CD4-positive, alpha-beta T cell treated with Interleukin-2 at 100 ng/mL for 4 hours (primary cell): ENCODE results near the gene LRRC45.
"Not testable (repeated sequence)": the region's sequence is repeated elsewhere in the genome, so short reads cannot be mapped to it uniquely, and the experiment has no call there.

Experiments used
- DNase-seq: peaks from one replicate; pipeline ENCODE4 v3.0.0-alpha.2; 2020; ENCODE audit warnings: low spot score

The LRRC45 gene

DNA sequence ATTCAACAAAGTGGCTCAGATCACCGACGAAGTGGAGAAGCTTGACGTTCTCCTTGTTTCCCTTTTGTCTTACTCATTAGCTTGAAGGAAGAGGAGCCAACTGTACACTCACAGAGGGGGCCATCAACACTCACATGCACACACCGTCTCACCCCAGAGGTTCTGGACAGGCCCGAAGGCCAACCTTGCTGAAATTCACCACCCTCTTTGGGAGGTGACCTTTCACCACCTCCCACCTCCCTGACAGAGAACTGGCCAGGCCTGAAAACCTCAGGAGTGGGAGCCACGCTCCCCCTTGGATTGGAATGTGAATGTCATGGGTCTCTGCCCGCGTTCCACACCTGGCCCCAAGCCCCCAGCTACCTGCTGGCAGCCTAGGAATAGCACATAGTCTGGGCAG is 12.4 kb downstream of the LRRC45 start:
- DNase-seq, result no peak

DNA sequence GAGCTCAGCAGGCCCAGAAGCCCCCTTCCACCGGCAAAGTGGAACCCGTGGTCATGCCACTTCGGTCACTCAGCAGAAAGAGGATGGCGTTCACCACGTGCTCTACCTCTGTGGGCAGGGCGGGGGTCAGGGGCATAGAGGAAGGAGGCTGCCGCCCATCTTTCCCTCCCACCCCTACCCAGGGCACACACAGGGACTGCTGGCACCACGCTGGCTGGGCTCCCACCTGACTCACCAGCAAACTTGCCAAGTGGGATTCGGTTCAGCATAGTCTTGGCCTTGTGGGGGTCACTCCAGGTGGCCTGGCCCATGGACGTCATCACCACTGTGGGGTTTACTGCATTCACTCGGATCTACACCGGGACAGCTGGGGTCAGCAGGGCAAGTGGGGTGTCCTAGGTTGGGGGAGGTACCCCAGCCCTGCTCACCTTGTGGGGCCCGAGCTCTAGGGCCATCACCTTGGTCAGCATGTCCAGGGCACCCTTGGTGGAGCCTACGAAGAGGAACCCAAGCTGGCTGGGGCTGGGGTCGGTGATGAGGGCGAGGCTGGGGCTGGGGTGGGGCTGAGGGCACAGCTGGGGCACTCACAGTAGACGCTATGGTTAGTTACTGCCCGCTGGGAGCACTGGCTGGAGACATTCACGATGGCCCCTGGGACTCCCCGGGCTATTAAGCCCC is 13.0 kb downstream of the LRRC45 start:
- no peak for DNase-seq

DNA sequence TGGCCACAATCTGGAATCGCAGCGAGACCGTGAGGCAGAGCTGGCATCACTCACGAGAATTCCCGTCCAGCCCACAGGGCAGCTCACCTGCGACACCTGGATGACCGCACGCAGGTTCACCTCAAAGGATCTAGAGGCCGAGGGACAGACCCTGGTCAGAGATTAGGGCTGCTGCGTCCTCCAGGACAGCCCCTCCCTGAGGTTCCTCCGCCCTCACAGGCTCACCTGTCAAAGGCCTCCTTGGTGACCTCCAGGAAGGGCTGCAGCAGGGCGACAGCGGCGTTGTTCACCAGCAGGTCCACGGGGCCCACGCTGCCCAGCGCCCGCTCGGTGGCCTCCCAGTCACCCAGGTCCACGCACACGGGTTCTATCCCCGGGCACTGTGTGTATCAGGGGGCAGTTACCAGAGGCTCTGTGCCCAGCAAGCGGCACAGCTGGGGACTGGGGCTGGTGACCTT is 13.6 kb downstream of the LRRC45 start:
- no peak for DNase-seq

DNA sequence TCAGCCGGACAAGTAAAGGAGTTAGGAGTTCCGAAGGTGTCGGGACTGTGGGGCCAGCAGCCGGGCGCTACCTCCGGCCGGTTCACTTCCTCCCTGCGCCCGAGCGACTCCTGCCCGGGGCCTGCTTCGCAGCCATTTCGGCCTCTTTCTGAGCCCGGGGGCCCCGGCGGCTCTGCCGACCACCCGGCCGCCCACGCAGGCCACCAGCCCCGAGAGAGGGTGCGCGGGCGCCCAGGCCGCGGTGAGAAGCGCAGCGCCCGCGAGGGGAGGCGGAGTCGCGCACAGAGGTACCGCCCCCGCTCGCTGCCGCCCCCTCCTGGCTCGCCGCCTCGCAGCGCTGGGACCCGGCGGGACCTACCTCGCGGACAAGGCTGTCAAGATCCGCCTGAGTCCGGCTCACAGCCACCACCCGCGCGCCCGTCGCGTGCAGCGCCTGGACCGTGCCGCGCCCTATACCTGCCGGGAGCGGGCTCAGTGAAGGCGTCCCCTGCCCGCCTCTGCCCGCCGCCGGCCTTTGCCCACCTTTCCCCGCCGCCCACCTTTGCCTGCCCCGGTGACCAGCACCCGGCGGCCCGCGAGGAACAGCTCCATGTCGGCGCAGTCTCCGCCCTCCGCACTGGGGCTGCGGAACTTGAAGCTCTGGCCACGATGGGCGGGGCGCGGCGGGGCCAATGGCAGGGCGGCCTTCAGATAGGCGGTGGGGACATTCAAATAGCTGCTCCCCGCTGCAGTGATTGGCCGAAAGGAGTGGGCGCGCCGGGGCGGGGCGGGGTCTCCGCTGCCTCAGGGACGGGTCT is 14.2 kb downstream of the LRRC45 start, which contains the start of gene DCXR:
Gene DCXR (minus strand): TSS at position 606 of the 797 bp plus-strand sequence. CDS start 15 bp downstream, at position 591.
- DNase-seq, result peak; percentile 96

DNA sequence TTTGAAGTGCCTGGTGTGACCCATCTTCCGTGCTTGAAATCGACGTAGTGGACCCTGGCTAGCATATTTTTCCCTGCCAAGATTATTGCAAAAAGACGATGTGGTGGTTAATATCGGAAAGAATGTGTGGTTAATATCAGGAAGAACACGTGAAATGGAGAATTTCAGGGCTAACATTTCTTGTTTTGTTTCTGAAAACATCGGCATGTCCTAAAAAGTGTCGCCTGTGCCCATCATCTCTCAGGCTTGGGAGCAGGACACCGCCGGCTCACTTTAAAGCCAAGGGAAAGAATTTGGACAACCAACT is 14.7 kb downstream of the LRRC45 start:
- DNase-seq, result no peak

DNA sequence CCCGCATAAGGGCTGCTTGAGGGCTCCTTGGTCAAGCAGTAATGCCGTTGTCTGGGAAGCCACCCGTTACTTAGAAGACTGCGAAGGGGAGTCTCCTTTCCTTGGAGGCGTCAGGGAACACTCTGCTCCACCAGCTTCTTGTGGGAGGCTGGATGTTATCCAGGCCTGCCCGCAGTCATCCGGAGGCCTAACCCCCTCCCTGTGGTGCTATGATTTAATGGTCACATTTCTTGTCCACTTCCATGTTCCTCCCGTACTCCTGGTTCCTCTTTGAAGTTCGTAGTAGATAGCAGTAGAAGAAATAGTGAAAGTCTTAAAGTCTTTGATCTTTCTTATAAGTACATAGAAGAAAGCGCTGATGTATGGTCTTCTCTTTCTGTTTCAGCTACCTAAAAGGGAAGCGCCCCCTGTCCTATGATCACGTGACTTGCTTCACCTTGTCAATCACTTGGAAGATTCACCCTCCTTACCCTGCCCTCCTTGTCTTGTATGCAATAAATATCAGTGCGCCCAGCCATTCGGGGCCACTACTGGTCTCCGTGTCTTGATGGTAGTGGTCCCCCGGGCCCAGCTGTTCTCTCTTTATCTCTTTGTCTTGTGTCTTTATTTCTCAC is 15.8 kb downstream of the LRRC45 start:
- DNase-seq, result not testable (repeated sequence)

DNA sequence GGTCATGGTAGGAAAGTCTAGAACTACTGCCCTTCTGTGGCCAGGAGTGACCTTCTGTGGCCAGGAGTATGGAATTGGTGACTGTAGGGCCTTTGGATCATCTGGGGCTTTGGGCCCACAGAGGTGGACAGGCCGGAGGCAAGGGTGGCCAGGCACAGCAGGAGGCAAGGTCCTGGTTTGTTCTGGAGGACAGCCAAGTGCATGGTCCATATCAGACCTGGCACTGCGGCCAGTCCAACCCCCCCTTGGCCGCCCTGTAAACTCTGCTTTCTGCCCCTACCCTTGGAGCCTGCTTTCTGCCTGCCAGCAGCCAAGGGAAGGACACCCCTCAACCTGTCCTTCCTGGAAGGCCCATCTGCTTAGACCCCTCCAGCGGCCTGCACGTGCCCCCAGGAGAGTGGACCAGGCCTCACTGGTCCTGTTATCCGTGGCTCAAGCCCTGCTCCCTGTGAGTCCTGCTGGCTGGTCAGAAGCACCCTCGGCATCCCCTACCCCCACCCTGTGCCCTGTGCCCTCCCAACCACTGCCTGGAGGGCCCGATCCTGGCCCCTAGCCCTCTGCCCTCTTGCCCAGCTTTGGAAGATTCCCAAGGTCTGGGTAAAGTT is 16.7 kb downstream of the LRRC45 start:
- no peak for DNase-seq

DNA sequence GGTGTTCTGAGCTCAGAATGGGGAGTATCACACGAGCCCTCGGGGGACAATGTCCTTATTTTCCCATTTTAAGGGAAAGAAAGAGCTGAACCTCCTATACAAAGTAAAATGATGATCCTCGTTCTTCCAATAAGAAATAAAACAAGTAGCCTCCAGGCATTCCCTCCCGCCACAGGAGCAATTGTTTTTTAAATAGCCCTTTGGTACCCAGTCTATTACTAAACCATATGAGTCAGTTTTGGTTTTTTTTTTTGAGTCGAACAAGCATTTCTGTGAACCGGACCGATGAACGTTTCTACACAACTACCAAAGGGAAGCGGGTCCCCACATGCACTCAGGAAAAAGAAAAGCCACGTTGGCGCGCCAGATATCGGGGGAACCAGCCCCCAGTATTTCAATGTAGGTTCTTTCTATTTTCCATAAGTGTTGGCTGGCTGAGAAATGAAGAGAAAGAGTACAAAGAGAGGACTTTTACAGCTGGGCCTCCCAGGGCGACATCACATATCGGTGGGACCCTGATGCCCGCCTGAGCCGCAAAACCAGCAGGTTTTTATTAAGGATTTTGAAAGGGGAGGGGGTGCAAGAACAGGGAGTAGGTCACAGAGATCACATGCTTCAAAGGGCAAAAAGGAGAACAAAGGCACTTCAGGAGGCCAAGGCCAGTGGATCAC is 18.2 kb downstream of the LRRC45 start:
- no peak for DNase-seq

DNA sequence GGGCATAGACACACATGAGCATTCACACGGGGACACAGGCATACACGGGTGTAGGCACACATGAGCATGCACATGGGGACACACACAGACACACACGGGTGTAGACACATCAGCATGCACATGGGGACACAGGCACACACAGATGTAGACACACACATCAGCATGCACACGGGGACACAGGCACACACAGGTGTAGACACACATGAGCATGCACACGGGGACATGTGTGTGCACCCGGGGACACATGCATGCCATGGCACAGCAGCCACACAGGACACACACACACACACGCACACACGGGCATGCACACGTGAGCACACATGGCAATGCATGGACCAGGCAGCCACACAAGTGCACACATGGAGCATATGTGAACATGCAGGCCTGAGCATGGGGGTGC is 19.5 kb downstream of the LRRC45 start:
- no peak for DNase-seq

DNA sequence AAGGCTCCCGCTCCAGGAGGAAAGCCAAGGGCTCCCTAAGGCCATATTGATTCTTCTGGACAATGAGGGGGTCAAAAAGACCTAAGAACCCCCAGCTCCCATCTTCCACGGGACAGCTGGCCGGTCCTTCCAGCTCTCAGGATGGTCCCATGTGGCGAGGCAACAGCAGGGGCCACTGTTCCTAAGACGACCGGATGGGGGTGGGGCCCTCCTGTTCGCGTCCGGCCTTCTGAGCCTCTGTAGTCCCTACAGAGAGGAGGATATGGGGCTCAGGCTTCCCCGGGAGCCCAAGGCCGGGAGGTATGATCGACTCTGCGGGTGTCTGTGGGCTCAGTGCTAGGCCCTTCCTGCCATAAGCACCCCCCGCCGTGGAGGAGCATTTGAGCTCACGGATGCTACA is 20.4 kb downstream of the LRRC45 start:
- no peak for DNase-seq

DNA sequence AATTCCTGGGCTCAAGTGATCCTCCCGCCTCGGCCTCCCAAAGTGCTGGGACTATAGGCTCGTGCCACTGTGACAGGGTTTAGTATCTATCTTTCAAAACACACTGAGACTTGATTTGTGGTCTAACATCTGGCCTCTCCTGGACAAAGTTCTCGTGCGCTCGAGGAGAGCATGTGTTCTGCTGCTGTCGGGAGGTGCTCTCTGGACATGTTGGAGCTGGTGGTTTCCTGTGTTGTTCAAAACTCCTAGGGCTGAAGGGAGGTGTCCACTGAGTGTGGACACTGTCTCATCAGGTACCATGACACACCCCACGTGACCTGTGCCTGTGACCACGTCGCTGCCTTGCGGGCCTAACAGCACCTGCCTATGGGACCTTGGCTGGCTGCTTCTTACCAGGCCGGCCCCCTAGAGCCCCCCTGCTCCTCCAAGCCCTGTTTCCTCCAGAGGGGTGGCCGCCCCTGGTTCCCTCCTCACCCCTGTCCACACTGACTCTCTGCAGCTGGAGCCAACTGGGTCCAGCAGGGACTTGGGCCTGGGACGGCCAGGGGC is 22.9 kb downstream of the LRRC45 start:
- no peak for DNase-seq

DNA sequence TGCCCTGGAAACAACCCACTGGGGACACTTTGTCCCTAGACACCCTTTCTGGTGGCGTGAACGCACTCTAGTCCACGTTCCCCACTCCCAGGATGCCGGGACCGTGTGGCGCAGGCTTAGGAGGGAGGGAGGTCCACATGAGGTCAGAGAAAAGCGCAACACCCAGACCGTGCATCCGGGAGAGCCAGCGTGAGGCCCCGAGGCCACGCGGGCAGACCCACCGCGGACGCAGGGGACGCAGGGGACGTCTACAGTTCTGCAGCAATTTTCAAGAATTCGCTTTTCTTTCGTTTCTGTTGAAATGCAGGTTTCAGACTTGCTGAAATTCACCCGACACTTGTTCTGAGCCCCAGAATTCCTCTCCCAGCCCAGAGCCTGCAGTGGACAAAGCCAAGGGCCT is 23.8 kb downstream of the LRRC45 start:
- no peak for DNase-seq

DNA sequence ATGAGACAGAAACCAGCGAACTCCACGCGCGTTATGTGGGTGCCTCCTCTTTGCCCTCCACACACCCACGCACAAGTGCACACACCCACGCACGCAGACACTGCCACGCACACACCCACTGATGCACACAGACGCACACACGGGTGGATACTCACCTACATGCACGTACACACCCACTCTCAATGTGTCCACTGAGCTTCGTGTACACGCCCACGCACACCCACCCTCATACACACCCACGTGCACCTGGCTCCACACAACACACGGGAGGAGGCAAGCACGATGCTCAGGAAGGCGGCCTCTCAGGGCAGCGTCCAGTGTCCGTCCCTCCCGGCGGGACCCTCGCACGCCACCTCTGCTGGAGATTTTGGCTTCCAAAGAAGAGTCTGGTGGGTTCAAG is 24.3 kb downstream of the LRRC45 start:
- DNase-seq, result no peak

DNA sequence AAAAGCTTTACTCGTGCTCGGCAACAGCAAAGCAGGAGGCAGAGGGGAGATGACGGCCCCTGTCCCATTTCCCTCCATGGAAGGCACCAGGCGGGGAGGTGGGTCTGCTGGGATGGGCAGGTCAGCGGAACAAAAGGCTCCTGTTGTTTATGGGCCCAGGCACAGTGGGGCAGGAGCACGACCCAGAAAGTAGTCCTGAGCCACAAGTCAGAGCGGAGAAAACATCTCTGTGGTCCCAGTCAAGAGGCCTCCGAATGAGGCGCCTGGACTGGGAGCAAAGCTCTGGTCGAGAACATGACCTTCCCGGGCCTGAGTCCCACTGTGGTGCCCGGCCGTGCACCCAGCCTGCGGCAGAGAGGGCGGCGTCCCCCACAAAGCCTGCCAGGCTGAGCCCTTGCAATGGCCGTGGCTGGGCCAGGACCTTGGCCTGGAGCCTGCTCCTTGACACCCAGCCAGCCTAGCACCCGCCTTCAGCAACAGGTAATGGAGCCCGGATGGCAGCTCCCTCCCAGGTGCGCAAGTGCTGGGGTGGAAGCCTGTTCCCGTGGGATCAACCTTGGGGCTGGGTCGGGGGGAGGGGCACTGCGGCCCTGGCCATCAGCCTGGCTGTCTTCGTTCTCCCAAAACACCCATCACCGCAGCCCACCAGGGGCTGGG is 24.9 kb downstream of the LRRC45 start:
- DNase-seq, result no peak

DNA sequence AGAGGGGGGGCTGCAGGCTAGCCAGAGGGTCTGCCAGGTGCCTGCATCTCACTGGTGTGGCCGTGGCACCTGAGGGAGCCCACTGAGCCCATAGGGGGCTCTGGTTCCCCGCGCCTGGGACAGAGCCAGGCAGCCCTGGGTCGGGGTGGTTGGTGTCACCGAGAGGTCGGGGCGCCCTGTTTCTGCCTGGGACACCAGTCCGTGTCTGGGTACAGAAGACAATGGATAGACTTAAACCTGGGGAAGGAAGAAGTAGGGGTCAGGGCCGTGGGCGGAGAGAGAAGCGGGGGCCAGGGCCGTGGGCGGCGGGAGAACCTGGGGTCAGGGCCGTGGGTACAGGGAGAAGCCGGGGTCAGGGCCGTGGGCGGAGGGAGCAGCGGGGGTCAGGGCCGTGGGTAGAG is 25.5 kb downstream of the LRRC45 start:
- DNase-seq, result no peak

DNA sequence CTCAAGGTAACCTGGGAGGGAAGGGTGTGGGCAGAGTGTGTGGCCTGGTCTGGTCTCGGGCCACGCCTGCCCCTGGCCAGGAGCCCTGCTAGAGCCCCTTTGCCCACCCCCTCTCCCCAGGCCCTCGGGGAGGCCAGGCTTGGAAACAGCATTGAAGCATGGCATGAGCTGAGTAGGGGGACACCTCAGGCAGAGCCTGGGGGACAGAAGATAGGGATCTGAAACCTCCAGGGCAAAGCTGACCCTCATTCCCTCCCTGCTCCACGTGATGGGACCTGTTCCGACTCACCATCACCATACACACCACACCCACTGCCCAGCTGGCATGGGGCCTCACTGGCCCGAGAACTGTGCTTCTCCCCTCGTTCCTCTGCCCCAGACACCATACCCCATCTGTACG is 26.0 kb downstream of the LRRC45 start:
- no peak for DNase-seq

DNA sequence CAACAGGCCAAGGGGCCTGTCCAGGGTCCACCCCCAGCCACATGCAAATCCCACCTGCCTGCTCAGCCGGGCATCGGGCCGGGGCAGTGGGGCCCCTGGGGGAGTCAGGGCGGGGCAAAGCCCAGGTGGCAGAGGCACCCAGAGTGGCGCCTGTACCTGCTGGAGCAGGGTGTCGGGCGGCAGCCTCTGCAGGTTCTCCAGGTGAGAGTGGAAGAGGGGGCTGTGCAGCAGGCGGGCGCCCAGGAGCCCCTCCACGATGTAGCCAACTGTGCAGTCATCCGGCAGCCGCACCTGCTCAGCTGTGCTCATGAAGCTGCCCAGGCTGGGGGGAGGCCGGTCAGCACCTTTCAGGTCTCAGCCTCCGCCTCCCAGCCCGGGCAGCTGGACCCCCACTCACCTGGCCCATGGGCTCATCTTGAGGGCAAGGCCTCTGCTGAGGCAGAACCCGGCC is 26.4 kb downstream of the LRRC45 start:
- DNase-seq, result no peak

DNA sequence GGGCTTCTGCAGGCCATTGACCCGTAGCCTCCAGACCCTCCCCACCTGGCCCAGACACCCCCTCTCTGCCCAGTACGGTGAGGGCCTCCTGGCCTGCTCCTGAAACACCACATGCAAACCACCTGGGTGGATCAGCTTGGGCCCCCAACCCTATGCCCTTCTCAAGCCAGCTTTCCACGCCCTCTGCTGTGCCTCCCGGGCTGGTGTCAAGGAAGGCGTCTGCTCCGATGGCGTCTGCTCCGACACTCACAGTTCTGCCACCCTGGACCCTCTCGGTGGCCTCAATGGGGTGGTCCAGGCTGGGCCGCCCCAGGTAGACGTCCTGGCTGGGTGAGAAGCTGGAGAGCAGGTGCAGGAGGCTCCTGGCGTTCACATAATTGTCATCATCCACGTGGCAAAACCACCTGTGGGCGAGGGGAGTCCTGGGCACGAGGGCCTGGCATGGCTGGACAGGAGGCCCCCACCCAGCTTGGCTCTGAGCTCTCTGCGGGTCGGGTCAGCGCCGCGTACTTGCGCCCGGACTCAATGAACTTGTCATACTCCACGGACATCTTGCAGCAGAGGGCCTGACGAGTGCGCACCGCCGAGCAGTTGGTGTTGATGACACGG is 27.2 kb downstream of the LRRC45 start:
- DNase-seq, result no peak

DNA sequence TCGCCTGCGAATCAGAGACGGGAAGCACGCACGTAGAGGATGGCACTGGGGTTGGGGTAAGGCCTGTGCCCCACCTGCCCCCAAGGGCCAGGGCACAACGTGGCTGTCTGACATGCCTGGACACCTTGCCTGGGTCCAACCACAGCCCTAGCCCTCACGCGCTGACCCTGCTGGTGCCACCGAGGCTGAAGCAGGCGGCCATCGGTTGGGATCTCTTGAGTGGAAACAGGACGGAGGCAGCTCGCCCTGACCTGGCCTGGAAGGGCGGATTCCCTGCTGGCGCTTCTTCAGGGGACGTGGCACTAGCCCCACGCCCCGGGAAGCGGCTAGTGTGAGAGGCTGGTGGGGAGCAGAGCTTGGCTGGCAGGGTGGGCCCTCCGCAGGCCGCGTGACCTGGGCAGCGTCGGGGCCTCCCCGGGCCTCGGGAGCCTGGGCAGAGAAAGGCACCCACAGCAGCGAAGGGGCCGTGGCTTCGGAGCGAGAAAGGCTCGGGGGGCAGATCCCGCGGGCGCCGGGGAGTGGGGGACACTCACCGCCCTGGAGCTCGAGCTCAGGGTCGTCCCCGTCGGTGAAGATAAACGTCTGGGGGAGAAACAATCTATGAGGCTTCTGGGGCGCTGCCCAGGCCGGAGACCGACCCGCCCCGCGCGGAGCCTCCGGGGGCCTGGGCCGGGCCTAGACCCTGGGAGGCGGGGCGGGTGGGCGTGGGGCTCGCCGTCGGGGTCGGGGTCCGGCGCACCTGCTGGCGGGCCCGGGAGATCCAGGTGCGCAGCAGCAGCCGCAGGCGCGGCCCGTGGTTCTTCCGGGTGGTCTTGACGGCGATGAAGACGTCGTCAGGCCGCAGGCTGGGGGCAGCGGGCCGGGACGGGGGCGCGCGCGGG is 27.9 kb downstream of the LRRC45 start:
- no peak for DNase-seq
